GM12874 (cell line): ENCODE data around the gene TINAGL1.

Experiments
- TF ChIP-seq, protein P1 (sequence below): IDR thresholded peaks from 2 replicates; pipeline ENCODE4 v1.5.1; 2011; ENCODE audit warnings: low read depth, mild to moderate bottlenecking, control low read depth, low read length, moderate library complexity; ENCODE audit not compliant: insufficient read depth

Gene TINAGL1

DNA sequence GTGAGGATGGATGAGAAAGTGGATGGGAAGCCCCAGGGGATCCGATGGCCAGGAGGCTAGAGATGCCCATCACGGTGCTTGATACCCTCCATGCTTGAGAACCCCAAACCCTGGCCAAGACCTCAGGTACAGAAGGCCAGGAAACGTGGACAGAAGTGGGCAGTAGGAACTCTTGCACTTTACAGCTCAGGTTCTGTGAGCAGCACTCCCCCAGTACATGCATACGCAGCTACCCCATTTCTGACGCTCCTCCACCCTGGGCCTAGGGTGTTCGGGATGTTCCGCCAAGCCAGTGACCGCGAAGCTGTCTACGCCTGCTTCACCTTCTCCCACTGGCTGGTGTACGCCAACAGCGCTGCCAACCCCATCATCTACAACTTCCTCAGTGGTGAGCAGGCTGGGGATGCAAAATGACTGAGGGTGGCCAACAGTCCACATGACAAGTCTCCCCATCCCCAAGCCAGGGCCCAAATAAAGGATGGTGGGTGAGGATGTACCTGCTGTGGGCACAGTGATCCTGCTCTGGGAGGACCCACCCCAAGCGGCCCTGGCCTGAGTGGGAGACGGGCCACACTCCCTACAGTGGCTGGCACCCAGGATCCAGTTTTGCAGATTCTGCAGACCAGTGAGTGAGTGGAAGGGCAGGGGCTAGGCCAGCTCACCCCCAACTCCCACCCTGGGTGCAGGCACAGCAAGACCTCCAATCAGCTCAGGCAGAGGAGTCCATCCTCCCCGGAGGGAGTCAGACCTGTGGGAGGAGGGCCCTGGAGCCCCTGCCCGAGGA is 48.6 kb downstream of the TINAGL1 start:
- TF ChIP-seq, protein P1, sequence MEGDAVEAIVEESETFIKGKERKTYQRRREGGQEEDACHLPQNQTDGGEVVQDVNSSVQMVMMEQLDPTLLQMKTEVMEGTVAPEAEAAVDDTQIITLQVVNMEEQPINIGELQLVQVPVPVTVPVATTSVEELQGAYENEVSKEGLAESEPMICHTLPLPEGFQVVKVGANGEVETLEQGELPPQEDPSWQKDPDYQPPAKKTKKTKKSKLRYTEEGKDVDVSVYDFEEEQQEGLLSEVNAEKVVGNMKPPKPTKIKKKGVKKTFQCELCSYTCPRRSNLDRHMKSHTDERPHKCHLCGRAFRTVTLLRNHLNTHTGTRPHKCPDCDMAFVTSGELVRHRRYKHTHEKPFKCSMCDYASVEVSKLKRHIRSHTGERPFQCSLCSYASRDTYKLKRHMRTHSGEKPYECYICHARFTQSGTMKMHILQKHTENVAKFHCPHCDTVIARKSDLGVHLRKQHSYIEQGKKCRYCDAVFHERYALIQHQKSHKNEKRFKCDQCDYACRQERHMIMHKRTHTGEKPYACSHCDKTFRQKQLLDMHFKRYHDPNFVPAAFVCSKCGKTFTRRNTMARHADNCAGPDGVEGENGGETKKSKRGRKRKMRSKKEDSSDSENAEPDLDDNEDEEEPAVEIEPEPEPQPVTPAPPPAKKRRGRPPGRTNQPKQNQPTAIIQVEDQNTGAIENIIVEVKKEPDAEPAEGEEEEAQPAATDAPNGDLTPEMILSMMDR = no peak

DNA sequence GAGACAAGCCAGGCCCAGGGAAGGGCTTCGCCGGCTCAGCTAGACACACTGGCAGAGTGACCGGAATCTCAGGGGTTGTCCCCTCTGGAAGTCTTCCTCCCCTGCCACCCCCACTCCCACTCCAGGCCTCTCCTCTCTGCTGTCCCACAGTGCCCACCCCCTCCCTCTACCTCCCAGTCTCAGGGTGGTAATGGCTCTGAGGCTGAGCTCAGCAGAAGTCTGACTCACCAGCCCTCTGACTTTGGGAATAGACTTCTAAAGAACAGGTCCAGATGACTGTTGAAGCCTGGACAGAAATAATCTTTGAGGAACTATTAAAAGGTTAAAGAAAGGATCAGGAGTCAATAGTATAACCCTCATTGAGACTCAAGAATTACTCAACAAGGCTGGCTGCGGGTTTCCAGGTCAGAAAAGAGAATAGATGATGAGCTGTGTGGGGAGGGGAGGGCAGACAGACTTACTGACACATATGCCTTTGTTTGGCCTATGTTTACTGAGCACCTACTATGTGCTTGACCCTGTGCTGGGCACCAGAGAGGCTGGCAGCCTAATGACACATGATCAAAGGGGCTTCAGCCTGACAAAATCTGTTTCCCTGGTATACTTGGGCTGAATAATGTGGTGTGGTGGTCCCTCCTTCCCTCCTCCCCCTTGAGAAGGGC is 49.4 kb downstream of the TINAGL1 start:
- TF ChIP-seq, protein P1 = no peak

DNA sequence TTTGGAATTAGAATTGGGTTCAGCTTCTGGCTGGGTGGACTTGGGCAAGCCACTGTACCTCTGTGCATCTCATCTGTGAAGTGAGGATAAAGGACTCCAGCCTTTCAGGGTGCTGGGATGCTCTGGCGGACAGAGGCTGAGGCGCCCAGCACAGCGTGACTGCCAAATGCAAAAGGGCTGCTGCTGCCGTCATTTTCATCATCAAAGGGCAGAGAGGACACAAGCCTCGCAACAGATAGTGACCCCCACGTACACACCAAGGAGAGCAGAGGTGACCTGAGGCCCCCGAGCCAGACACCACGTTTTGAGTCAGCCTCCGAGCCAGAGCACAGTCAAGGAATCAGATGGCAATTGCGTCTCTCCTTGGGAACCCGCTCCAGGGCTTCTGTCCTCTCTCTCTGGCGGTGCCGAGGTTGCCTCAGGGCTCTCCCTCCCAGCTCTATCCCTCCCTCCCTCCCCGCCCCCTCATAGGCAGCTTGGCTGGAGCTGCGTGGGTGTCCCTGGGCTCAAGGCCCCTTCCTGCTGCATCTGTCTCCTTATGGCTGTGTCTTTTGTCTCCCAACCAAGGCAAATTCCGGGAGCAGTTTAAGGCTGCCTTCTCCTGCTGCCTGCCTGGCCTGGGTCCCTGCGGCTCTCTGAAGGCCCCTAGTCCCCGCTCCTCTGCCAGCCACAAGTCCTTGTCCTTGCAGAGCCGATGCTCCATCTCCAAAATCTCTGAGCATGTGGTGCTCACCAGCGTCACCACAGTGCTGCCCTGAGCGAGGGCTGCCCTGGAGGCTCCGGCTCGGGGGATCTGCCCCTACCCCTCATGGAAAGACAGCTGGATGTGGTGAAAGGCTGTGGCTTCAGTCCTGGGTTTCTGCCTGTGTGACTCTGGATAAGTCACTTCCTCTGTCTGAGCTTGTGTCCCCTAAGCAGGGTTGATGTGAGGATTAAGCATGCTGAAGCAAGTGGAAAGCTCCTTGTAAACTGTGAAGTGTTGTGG is 50.2 kb downstream of the TINAGL1 start:
- TF ChIP-seq, protein P1 = no peak

DNA sequence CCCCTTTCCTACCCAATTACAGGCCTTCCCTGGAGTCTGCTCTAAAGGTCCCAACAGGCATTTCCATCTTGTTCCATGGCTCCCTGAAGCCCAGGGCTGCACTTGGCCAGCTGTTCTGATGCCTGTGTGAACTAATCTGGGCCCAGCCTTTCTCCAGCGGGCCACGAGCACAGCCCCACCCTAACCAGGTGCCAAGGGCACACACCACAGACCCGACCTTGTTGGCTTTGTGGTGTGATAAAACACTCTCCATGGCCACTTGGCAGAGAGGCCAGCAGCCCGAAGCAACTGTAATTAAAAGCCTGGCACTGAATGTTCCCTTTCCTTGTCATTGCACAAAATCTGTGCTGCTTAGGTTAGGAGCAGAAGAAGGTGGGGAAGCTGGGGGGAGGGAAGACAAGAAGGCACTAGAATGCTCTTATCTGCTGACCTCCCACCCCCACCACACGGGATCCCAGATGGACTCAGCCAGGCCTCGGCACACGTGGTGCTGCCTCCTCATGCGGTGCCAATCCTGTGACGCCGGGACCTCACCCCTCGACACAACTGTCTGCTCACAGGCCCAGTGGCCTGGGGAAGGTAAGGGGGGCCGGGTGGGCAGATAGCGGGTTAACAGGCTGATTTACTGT is 51.1 kb downstream of the TINAGL1 start:
- TF ChIP-seq, protein P1 = no peak

DNA sequence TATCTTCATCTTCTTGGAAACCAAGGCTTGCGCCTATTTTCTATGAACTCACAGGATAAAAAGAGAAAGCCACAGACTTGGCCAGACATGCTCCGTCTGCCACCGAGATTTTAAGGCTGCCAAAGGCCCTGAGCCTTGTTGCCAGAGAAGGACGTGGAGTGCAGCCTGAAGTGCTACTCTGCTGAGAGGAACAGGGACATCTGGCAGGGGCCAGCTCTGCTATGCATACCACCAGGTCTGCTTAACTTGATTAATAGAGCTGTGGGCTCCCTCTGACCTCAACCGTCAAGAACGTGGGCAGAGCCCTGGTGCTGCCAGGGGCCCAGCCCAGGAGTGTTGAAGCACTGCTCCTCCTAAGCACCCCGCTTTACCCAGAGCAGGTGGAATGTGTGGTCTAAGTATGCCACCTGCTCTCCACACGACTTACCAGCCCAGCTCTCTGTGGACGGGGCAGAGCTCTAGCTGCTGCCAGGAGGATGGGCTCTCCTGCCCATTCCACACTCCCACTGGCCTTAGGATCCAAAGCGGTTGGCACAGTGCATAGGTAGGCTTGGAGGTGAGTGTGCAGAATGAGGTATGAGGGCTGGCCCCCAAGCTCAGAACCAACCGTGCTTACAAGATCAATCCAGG is 51.7 kb downstream of the TINAGL1 start:
- TF ChIP-seq, protein P1 = no peak

DNA sequence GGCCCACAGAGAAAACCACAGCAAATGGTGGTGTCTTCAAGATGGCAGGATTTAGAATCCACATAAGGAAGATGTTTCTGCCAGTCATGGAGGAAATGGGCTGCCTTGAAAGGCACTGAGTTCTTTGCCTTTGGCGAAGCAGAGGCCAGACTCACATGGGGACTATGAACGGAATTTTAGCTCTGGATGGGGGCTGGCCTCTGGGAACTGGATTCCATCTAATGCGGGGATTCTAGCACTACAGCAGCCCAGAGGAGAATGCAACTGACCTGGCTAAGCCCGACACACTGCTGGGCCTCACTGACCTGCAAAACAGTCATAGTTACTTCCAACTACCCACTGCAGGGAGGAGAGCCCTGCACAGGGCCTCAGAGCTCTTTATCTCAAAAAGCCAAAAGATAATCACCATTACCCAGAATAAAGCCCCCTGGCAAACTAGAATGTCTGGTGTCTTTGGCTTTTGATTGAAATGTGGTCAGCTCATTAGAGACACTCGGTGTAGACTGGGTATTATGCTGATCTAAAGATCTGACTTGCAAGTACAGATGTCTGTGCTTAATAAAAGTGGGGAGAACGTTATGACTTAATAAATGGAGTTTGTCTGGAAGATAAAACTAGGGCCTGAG is 52.7 kb downstream of the TINAGL1 start:
- TF ChIP-seq, protein P1 = no peak
